DND-41 (cell line): ENCODE results near the gene PTPN4.

Experiments
- ATAC-seq: fragments of 200-7000 bp; cut with Tn5 transposase; 3 replicates; pipeline ENCODE4 v1.9.1; 2021; ENCODE audit warnings: low read depth; ENCODE audit not compliant: insufficient read depth
- DNase-seq: peaks from one replicate; pipeline ENCODE4 v3.0.0-alpha.2; 2020
- H2AFZ ChIP-seq: 2 replicates; pipeline ENCODE4 v1.6.0; 2012; ENCODE audit warnings: low read depth, low read length
- H3K27ac ChIP-seq: 2 replicates; pipeline ENCODE4 v1.5.1; 2012; ENCODE audit warnings: low read length, inconsistent platforms
- H3K27me3 ChIP-seq: fragments of 200-600 bp; sonication (generic); 2 replicates; pipeline ENCODE4 v1.6.0; 2012; ENCODE audit warnings: low read length, mild to moderate bottlenecking, inconsistent platforms; ENCODE audit not compliant: insufficient read depth, poor library complexity
- H3K36me3 ChIP-seq: 2 replicates; pipeline ENCODE4 v1.5.1; 2012; ENCODE audit warnings: low read length, inconsistent platforms; ENCODE audit not compliant: insufficient read depth
- H3K4me1 ChIP-seq: 2 replicates; pipeline ENCODE4 v1.5.1; 2012; ENCODE audit warnings: mild to moderate bottlenecking, low read length; ENCODE audit not compliant: insufficient read depth
- H3K4me2 ChIP-seq: 2 replicates; pipeline ENCODE4 v1.6.0; 2012; ENCODE audit warnings: mild to moderate bottlenecking, moderate library complexity, low read length, inconsistent platforms; ENCODE audit not compliant: insufficient read depth
- H3K4me3 ChIP-seq, 2 experiments: fragments of 200-600 bp in 1 of 2; shearing (Covaris generic) in 1 of 2; 2 replicates each; pipeline ENCODE4 v1.5.1; 2012 to 2016; ENCODE audit warnings: inconsistent platforms in 2 of 2, low read length in 2 of 2, mild to moderate bottlenecking in 2 of 2, low read depth in 1 of 2, moderate library complexity in 1 of 2
- H3K79me2 ChIP-seq: 2 replicates; pipeline ENCODE4 v1.6.0; 2012; ENCODE audit warnings: low read length, inconsistent platforms; ENCODE audit not compliant: insufficient read depth
- H3K9ac ChIP-seq: 2 replicates; pipeline ENCODE4 v1.6.0; 2012; ENCODE audit warnings: low read depth, mild to moderate bottlenecking, inconsistent platforms, low read length, moderate library complexity
- H3K9me3 ChIP-seq: 2 replicates; pipeline ENCODE4 v1.5.1; 2012; ENCODE audit warnings: low read length, moderate library complexity, mild to moderate bottlenecking, inconsistent platforms; ENCODE audit not compliant: insufficient read depth, severe bottlenecking
- H4K20me1 ChIP-seq: 2 replicates; pipeline ENCODE4 v1.6.0; 2012; ENCODE audit warnings: low read length; ENCODE audit not compliant: insufficient read depth
- CTCF ChIP-seq: IDR thresholded peaks from 2 replicates; pipeline ENCODE4 v1.5.1; 2012; ENCODE audit warnings: borderline replicate concordance, low read length, moderate library complexity, mild to moderate bottlenecking; ENCODE audit not compliant: poor library complexity, severe bottlenecking; ENCODE audit errors: extremely low read depth
- EZH2 ChIP-seq: IDR thresholded peaks from 3 replicates; pipeline ENCODE4 v1.6.1; 2012; ENCODE audit warnings: borderline replicate concordance, low read depth, mild to moderate bottlenecking, moderate library complexity, low read length, inconsistent platforms; ENCODE audit not compliant: severe bottlenecking

Gene PTPN4

GRCh38 chr2:119950966-119951365, 191.2 kb downstream of the PTPN4 start:
- DNase-seq (no peak), ATAC-seq (no peak)
- Histone ChIP-seq H3K9me3 (no peaks in the 10 kb centered on the region), H2AFZ (no peak overlapping the region), H3K4me2 (no peak overlapping the region), H3K27me3 (no peaks in the 10 kb centered on the region), H3K4me1 (no peaks in the 10 kb centered on the region), H3K4me3 (no peak overlapping the region), H3K27ac (no peak overlapping the region), H3K36me3 (peaks cover 45% of the 10 kb centered on the region), H3K79me2 (no peaks in the 10 kb centered on the region), H3K9ac (no peak overlapping the region), H4K20me1 (no peaks in the 10 kb centered on the region)
- TF ChIP-seq EZH2 (no peak), CTCF (no peak)

GRCh38 chr2:119958670-119959268, 199.0 kb downstream of the PTPN4 start:
- no peak overlapping the region for H2AFZ ChIP-seq
- H4K20me1 ChIP-seq = no peaks in the 10 kb centered on the region
- no peak overlapping the region for H3K27ac ChIP-seq
- no peak overlapping the region for H3K4me3 ChIP-seq
- DNase-seq = no peak
- H3K79me2 ChIP-seq = no peaks in the 10 kb centered on the region
- ATAC-seq = no peak
- peaks cover 5% of the 10 kb centered on the region for H3K9me3 ChIP-seq
- no peaks in the 10 kb centered on the region for H3K4me1 ChIP-seq
- peaks cover 60% of the 10 kb centered on the region; the same call in 1 of the 2 replicates for H3K36me3 ChIP-seq
- no peak overlapping the region for H3K4me2 ChIP-seq
- TF ChIP-seq CTCF (no peak), EZH2 (no peak)
- H3K9ac ChIP-seq = no peak overlapping the region
- H3K27me3 ChIP-seq = no peaks in the 10 kb centered on the region

- no peaks in the 10 kb centered on the region for H3K79me2 ChIP-seq
- peaks cover 5% of the 10 kb centered on the region for H3K9me3 ChIP-seq
- no peak overlapping the region for H3K9ac ChIP-seq
- H3K4me2 ChIP-seq = no peak overlapping the region
- no peaks in the 10 kb centered on the region for H3K4me1 ChIP-seq
- peaks cover 60% of the 10 kb centered on the region for H3K36me3 ChIP-seq
- no peak overlapping the region for H2AFZ ChIP-seq
- TF ChIP-seq CTCF (no peak), EZH2 (no peak)
- DNase-seq (no peak), ATAC-seq (no peak)
- no peaks in the 10 kb centered on the region for H4K20me1 ChIP-seq
- no peaks in the 10 kb centered on the region for H3K27me3 ChIP-seq
- H3K27ac ChIP-seq = no peak overlapping the region
- no peak overlapping the region for H3K4me3 ChIP-seq
Measured at GRCh38 chr2:119960821-119961220, 201.1 kb downstream of the PTPN4 start.
